ENCODE results near the gene FNDC3B. TPM values are rescaled to one million over a fixed set of nuclear protein-coding genes. Genes with fewer than 3 reads are reported as not detected.
A peak's percentile ranks its signal among the peaks of the same experiment; 100 is the strongest.

Gene FNDC3B
- total RNA-seq, 4 donors from 2014 or later, result 49.7 to 188 (median 165) TPM

- H3K36me3 ChIP-seq, result no peaks in the 10 kb centered on the region
- no peak for DNase-seq
- H3K4me3 ChIP-seq, result no peak overlapping the region
- no peaks in the 10 kb centered on the region for H3K9me3 ChIP-seq
- no peak overlapping the region for H3K27ac ChIP-seq
- intact Hi-C loops (cut with DNase I; ENCODE audit: low total_unique reads), result no loop called here
- no peaks in the 10 kb centered on the region for H3K4me1 ChIP-seq
- H3K27me3 ChIP-seq, result no peaks in the 10 kb centered on the region
- no peak for TF ChIP-seq CTCF (IDR thresholded peaks at IDR 0.05)
- no peak for TF ChIP-seq POLR2A (IDR thresholded peaks at IDR 0.05)
Observed at GRCh38 chr3:172333692-172334457, 294.5 kb downstream of the FNDC3B start.

GRCh38 chr3:172334671-172335207, 295.4 kb downstream of the FNDC3B start:
- no peak for DNase-seq
- H3K36me3 ChIP-seq, result no peaks in the 10 kb centered on the region
- intact Hi-C loops (cut with DNase I; ENCODE audit: low total_unique reads), result no loop called here

GRCh38 chr3:172339892-172340291, 300.5 kb downstream of the FNDC3B start:
- Histone ChIP-seq H3K27me3 (no peaks in the 10 kb centered on the region), H3K36me3 (no peaks in the 10 kb centered on the region), H3K27ac (no peak overlapping the region), H3K9me3 (no peaks in the 10 kb centered on the region), H3K4me3 (no peak overlapping the region), H3K4me1 (no peaks in the 10 kb centered on the region)
- no peak for TF ChIP-seq CTCF (IDR thresholded peaks at IDR 0.05)
- TF ChIP-seq POLR2A (IDR thresholded peaks at IDR 0.05), result no peak
- no peak for DNase-seq
- intact Hi-C loops (cut with DNase I; ENCODE audit: low total_unique reads), result no loop called here

More at GRCh38 chr3:172334671-172335207, 295.4 kb downstream of the FNDC3B start:
- Histone ChIP-seq H3K27me3 (no peaks in the 10 kb centered on the region), H3K27ac (peak overlapping the region in 1 of 2 donors; percentile 14), H3K9me3 (no peaks in the 10 kb centered on the region), H3K4me3 (no peak overlapping the region), H3K4me1 (no peaks in the 10 kb centered on the region)
- TF ChIP-seq CTCF (IDR thresholded peaks at IDR 0.05) (no peak), POLR2A (IDR thresholded peaks at IDR 0.05) (no peak)

DNA sequence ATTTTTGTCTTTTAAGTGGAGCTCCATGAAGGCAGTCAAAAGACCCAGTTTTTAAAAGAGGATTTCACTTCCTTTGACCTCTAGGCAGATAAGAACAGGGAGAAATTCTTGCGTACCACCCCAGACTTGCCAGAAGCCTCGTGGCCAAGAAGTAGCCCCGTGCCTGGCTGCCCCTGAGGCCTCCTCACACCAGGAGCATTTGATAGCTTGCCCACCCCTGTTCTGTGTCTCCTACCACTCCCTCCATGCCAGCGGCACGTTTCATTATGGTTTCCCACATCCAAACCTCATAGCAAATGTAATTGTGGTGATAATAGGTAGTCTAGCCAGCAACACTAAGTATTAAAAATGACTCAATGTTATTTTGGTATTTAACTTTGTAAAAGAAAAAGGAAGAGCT, 301.2 kb downstream of the FNDC3B start:
- TF ChIP-seq CTCF (IDR thresholded peaks at IDR 0.05), result no peak
- TF ChIP-seq POLR2A (IDR thresholded peaks at IDR 0.05), result no peak
- Histone ChIP-seq H3K9me3 (no peaks in the 10 kb centered on the region), H3K27ac (no peak overlapping the region), H3K36me3 (no peaks in the 10 kb centered on the region), H3K27me3 (no peaks in the 10 kb centered on the region), H3K4me3 (no peak overlapping the region), H3K4me1 (no peaks in the 10 kb centered on the region)
- DNase-seq, result no peak
- intact Hi-C loops (cut with DNase I; ENCODE audit: low total_unique reads), result no loop called here

DNA sequence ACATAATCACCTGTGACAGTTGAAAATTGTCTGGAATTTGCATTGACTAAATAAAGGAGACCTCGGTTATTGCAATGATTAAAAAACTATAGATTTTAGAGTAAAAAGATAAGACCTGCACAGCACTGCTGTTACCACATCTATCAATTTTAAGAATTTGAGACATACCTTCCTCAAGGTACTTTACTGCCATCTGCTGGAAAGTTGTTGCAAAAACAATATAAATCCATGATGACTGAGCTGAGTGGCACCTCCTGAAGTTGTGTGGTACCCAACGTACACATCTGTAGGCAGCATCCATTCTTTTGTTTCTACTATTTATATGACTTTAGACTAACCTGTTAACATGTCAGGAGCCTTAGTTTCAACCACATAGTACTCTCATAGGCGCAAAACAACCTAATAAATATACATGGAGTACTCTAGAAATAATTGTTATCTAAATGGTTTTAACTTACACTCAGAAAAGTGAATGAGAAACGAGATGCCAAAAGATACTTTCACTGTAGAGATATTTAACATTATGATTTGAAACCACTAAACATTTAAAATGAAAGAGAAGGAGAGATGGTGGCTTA, 302.2 kb downstream of the FNDC3B start:
- intact Hi-C loops (cut with DNase I; ENCODE audit: low total_unique reads), result no loop called here
- TF ChIP-seq POLR2A (IDR thresholded peaks at IDR 0.05) (no peak), CTCF (IDR thresholded peaks at IDR 0.05) (peak; percentile 67 to 80 (median 78))

More for the DNA sequence above, 302.2 kb downstream of the FNDC3B start:
- H3K27ac ChIP-seq, result no peak overlapping the region
- no peaks in the 10 kb centered on the region for H3K27me3 ChIP-seq
- no peak overlapping the region for H3K4me3 ChIP-seq
- H3K9me3 ChIP-seq, result no peaks in the 10 kb centered on the region
- DNase-seq, result no peak
- H3K36me3 ChIP-seq, result no peaks in the 10 kb centered on the region
- H3K4me1 ChIP-seq, result no peaks in the 10 kb centered on the region
